Measurements from ENCODE around the gene MAT2B.

The MAT2B gene

DNA sequence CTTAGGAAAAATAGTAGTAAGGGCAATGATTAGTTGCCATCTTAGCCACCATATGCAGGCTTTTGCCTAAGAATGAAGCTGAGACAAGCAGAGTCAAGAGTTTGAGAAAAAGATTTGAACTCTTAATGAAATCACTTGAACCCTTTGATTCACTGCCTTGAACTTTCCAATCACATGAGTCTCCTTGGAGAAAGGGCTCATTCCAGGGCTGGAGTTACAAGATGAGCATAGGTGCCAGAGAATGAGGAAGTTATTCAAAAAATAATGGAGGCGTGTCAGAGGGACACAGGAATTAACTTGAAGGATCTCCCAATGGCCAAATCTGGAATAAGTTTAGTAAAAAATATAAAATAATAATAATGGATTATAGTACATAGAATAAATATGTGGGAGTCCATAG is 35.3 kb downstream of the MAT2B start:
- TF ChIP-seq, protein P1, sequence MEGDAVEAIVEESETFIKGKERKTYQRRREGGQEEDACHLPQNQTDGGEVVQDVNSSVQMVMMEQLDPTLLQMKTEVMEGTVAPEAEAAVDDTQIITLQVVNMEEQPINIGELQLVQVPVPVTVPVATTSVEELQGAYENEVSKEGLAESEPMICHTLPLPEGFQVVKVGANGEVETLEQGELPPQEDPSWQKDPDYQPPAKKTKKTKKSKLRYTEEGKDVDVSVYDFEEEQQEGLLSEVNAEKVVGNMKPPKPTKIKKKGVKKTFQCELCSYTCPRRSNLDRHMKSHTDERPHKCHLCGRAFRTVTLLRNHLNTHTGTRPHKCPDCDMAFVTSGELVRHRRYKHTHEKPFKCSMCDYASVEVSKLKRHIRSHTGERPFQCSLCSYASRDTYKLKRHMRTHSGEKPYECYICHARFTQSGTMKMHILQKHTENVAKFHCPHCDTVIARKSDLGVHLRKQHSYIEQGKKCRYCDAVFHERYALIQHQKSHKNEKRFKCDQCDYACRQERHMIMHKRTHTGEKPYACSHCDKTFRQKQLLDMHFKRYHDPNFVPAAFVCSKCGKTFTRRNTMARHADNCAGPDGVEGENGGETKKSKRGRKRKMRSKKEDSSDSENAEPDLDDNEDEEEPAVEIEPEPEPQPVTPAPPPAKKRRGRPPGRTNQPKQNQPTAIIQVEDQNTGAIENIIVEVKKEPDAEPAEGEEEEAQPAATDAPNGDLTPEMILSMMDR (conservative IDR thresholded peaks at IDR 0.05) = no peak
- H3K27ac ChIP-seq = no peak overlapping the region

DNA sequence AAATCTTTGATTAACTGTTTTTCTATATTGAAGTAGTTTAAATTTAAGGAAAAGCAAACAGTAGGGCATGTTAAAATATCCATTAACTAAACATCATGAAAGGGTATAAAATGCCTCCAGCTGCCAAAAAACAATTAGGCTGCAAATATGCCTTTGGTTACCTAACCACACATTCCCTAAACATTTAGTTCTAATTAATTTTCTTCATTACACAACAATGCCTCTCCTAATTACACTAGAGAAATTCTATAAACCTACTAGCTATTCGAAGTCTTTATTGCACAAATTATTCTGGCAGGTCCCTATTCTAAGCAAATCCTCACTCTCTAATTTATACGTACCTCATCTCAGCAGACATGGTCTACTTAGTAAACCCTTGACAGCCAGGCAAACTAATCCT is 37.4 kb downstream of the MAT2B start:
- H3K27ac ChIP-seq = no peak overlapping the region
- TF ChIP-seq, protein P1 (conservative IDR thresholded peaks at IDR 0.05) = no peak

DNA sequence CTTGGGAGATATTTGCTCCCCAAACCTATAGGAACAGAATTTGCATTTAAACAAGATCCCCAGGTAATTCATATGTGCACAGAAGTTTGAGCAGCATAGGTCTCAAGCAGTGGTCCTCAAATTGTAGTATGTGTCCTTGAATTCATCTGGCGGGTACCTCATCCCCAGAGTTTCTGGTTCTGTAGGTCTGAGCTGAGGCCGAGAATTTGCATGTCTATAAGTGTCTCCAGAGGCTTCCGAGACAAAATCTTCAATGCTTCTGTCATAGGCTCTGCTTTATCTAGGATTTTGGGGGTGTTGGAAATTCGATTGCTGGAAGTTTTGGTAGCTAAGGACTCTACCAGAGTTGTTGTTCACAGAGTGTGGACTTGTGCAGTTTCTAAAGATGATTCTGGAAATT is 38.6 kb downstream of the MAT2B start:
- H3K27ac ChIP-seq = no peak overlapping the region
- TF ChIP-seq, protein P1 (conservative IDR thresholded peaks at IDR 0.05) = no peak

DNA sequence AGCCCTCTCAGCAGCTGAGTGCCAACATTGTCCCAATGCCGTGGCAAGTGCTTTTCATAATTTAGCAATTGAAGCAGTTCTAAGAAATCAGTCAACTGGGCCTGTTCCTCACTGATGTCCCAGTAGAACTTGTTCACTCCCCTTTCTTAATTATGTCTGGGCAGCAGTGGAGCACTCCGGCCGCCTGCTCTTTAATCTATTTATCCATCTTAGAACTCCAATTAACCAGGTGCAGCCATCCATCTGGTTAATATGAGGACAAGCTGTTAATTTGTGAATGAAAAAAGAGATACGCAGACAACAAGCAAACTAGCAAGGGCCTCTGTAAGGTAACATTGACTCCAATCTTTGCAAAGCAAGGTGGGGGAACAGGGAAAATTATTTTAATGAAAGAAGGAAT is 39.4 kb downstream of the MAT2B start:
- no peak overlapping the region for H3K27ac ChIP-seq
- TF ChIP-seq, protein P1 (conservative IDR thresholded peaks at IDR 0.05) = no peak

DNA sequence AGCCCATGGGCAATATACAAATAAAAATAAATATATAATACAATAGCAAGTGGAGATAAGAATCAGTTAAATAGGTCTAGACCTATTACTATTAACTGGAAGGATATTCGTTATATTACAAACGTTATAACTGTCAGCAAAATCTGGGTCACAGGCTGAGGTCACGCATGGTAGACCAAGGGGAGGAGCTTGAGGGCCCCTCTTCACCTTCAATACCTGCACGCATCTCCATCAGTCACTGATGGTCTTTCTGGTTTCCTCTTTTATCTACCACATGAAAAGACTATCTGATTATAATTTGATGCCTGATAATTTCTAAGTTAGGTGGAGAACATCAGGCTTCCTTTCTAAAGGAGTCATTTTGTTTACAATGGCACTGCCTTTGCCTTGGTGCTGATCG is 43.2 kb downstream of the MAT2B start:
- TF ChIP-seq, protein P1 (conservative IDR thresholded peaks at IDR 0.05) = no peak

DNA sequence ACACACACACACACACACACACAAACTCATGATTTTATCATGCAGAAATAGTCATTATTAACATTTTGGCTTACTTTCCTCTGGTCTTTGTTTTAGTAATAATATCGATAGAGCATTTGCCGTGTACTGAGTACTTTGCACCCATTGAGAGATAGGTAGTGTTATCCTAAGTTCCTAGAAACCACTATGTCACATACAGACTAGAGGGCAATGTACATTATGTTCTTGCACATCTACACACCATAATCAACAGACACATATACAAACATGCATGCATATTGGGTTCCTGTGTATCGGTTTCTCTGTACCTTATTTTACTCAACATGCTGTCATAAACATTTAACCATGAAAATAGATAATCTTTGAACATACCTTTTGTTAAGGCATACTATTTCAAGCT is 45.7 kb downstream of the MAT2B start:
- H3K27ac ChIP-seq = no peak overlapping the region
- TF ChIP-seq, protein P1 (conservative IDR thresholded peaks at IDR 0.05) = no peak

More for the DNA sequence above, 43.2 kb downstream of the MAT2B start:
- no peak overlapping the region for H3K27ac ChIP-seq

DNA sequence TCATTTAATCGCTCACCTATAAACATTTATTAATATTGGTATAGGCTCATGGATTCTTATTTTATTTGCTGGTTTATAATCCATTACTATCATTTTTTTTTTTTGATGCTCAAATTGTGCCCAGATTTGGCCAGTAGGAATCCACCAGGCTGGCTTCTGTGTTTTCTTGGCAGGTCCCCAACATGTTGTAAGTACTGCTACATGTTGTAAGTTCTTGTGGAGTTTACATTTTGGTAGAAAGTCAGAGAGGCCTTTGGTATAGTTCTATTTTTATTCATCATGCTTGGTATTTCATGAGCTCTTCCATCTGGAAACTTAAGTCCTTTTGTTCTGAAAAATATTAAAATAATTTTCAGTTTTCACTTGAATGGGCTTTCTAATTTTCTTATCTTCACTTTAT is 47.1 kb downstream of the MAT2B start:
- no peak overlapping the region for H3K27ac ChIP-seq
- TF ChIP-seq, protein P1 (conservative IDR thresholded peaks at IDR 0.05) = no peak

DNA sequence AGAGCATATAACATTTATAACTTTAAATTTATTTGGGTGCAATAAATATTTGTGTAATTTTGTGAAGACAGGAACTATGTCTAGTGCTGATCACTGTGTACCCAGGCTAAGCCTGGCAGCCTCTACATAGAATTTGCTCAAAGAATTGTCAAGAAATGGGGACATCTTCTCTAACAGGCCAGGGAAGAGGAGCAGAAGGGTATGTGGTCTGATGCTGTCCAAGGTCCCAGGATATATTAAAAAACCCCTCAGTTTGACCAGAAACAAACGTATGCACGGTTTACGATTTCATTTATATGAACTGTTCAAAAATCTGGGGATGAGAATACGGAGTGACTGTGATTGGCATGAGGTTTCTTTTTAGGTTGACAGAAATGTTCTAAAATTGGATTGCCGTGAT is 55.9 kb downstream of the MAT2B start:
- no peak overlapping the region for H3K27ac ChIP-seq
- TF ChIP-seq, protein P1 (conservative IDR thresholded peaks at IDR 0.05) = no peak

Measured in VCaP (cell line).